RWPE1 (cell line): ENCODE results near the gene PLEKHO1.

Source experiments
- CTCF ChIA-PET: fragments of 350-600 bp; sonication (Branson Sonifier 250); formaldehyde crosslinking; extraction: SDS; loops from one replicate; lab custom pipeline; 2021; lab: Yijun Ruan, JAX
- POLR2A ChIA-PET: fragments of 400-600 bp; formaldehyde crosslinking; extraction: SDS; loops from one replicate; lab custom pipeline; 2020; ENCODE audit warnings: antibody characterized with exemption; ENCODE audit not compliant: low non-redundant PET; lab: Yijun Ruan, JAX
- DNase-seq: peaks from one replicate; pipeline ENCODE4 v3.0.0; 2012; ENCODE audit warnings: low spot score
- H3K27ac ChIP-seq: fragments of 450-650 bp; 2 replicates; pipeline ENCODE4 v1.5.1; 2017
- TF ChIP-seq, protein P1 (sequence below): fragments of 450-650 bp; conservative IDR thresholded peaks from 2 replicates; pipeline ENCODE4 v1.5.1; 2017; ENCODE audit warnings: low read depth, mild to moderate bottlenecking

PLEKHO1 gene

DNA sequence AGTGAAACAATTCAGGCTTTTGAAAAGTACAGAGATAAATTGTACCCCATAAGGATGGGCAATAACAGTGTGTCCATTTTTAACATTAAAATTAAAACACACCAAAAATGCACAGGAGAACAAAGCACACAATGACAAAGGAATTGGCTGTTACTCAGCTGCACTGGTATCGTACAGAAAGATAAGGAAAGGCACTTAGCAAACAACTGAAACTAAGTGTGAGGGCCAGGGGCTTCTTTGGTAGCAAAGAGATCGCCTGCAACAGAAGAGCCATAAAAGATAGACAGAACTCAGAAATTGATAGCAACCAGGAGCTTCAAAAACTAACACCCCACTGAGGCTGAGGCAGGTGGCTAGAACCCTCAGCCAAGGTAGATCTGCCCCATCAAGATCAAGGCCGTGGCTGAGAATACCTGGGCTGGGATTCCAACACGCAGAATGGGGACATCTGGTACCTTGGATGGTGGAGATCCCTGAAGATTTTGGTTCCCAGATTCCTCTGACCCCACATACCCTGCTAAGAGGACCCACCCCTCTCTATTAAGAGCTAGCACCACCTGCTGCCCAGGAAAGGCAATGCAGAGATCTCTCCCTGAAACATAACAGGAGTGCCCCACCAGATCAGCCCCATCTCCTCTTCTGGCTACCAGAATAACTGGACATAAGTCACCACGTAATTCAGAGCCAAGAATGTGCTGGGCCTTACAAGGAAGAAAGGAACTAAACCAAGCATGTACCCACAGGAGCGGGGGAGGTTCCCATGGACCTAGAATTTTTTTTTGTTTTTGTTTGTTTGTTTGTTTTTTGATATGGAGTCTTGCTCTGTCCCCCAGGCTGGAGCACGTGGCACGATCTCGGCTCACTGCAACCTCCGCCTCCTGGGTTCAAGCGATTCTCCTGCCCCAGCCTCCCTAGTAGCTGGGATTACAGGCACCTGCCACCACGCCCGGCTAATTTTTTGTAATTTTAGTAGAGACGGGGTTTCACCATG lies 16.2 kb downstream of the PLEKHO1 start:
- H3K27ac ChIP-seq = no peak overlapping the region
- POLR2A ChIA-PET = no interaction called here
- DNase-seq = peak; percentile 24
- CTCF ChIA-PET = interaction anchor here (0.5 to 1.1 kb wide), 5 partner anchors 21 to 434 kb away, joined by 3 to 4 read pairs (median 3); no protein-coding TSS in a partner anchor
- TF ChIP-seq, protein P1, sequence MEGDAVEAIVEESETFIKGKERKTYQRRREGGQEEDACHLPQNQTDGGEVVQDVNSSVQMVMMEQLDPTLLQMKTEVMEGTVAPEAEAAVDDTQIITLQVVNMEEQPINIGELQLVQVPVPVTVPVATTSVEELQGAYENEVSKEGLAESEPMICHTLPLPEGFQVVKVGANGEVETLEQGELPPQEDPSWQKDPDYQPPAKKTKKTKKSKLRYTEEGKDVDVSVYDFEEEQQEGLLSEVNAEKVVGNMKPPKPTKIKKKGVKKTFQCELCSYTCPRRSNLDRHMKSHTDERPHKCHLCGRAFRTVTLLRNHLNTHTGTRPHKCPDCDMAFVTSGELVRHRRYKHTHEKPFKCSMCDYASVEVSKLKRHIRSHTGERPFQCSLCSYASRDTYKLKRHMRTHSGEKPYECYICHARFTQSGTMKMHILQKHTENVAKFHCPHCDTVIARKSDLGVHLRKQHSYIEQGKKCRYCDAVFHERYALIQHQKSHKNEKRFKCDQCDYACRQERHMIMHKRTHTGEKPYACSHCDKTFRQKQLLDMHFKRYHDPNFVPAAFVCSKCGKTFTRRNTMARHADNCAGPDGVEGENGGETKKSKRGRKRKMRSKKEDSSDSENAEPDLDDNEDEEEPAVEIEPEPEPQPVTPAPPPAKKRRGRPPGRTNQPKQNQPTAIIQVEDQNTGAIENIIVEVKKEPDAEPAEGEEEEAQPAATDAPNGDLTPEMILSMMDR = peak; percentile 45

DNA sequence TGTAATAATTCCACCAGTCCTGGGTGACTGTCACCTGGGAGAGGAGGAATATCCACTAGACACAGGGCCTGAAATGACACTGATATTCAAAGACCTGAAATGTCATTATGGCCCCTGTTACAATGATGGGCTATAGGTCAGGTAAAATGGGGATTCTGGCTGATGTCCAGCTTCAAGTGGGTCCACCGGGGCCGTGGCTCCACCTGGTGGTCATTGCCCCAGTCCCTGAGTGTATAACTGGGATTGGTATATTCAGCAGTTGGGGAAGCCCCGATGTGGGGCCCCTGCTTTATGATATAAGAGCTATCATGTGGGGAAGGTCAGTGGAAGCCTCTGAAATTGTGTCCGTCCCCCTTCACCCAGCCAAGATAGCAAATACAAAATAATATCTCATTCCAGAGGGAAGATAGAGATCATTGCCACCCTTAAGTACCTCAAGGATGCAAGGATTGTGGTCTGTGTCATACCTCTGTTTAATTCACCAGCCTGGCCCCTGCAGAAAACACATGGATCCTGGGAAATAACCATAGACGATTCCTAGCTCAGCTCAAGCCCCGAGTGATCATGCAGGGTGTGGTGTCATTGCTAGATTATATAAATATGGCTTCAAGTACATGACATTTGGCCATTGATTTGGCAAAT lies 19.4 kb downstream of the PLEKHO1 start:
- TF ChIP-seq, protein P1 = peak; percentile 80
- POLR2A ChIA-PET = no interaction called here
- H3K27ac ChIP-seq = no peak overlapping the region
- CTCF ChIA-PET = interaction anchor here (0.6 to 1.5 kb wide), 11 partner anchors 10 to 278 kb away, joined by 3 to 7 read pairs (median 4); no protein-coding TSS in a partner anchor
- DNase-seq = peak; percentile 80

DNA sequence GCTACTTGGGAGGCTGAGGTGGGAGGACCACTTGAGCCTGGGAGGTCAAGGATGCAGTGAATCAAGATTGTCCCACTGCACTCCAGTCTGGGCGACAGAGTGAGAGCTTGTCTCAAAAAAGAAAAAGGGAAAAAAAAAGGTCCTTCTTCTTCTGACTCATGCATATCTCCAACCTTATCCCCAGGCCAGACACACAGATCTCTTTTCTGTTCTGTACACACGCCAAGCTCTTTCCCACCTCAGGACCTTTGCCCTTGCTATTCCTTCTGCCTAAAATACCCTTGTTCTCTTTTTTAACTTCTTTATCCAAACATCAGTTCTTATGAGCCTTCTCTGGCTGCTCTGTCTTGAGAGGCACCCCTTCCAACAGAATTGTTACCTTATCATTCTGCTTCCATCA lies 22.1 kb downstream of the PLEKHO1 start:
- ChIA-PET CTCF (interaction anchor here (0.6 kb wide), 1 partner anchor 27 kb away, joined by 4 read pairs; no protein-coding TSS in a partner anchor), POLR2A (no interaction called here)

DNA sequence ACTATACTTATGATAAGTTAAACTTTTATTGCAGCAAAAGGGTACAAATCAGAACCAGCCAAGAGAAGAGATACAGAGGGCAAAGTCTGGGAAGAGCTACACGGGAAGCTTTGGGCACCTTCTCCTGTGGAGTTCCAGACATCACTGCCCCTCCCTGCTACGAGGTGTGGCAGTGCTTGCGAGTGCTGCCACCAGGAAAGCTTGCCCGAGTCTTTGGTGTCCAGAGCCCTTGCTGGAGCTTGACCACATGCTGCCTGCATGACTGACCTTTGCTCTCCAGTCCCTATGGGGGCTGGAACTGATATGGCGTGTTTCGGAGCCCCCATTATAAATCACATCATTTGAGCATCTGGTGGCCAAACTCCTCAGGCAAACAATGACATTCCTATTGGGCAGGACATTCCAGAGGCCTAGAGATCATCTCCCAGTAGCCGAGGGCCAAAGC lies 23.4 kb downstream of the PLEKHO1 start:
- CTCF ChIA-PET = no interaction called here
- no peak for DNase-seq

More for the DNA sequence above, 22.1 kb downstream of the PLEKHO1 start:
- DNase-seq = no peak
- H3K27ac ChIP-seq = no peak overlapping the region
- TF ChIP-seq, protein P1 = no peak

DNA sequence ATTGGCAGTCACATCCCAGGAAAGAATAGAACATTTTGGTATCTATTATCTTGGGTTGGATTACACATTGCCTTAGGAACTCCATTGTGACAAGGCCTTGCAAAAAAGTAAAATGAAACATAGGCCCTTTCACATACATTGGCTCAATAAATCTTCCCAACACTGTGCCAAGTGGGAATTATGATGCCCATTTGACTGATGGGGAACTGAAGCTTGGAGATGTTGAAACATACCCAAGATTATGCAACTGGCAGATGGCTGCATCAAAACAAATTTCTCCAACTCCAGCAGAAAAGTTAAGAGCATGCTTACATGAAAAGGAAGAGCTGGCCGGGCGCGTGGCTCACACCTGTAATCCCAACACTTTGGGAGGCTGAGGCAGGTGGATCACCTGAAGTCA lies 26.9 kb downstream of the PLEKHO1 start:
- POLR2A ChIA-PET = no interaction called here
- CTCF ChIA-PET = interaction anchor here (0.6 to 1.3 kb wide), 2 partner anchors 10 to 14 kb away, joined by 3 to 4 read pairs; no protein-coding TSS in a partner anchor
- no peak overlapping the region for H3K27ac ChIP-seq
- no peak for DNase-seq
- TF ChIP-seq, protein P1 = no peak

More for the DNA sequence above, 23.4 kb downstream of the PLEKHO1 start:
- POLR2A ChIA-PET = no interaction called here
- TF ChIP-seq, protein P1 = no peak
- H3K27ac ChIP-seq = no peak overlapping the region

DNA sequence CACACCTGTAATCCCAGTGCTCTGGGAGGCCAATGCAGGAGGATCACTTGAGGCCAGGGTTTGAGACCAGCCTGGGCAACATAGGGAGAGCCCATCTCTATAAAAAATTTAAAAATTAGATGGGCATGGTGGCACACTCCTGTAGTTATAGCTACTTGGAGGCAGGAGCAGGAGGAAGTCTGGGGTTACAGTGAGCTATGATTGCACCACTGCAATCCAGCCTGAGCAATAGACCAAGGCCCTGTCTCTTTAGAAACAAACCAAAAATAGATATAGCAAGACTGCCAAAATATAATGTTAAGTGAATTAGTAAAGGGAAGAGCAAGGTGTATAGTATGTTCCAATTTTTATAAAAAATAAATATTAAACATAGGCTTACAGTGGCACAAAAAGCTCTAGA lies 28.8 kb downstream of the PLEKHO1 start:
- CTCF ChIA-PET = interaction anchor here (1.8 kb wide), 1 partner anchor 10 kb away, joined by 5 read pairs; no protein-coding TSS in a partner anchor
- POLR2A ChIA-PET = no interaction called here
- TF ChIP-seq, protein P1 = no peak
- no peak for DNase-seq
- no peak overlapping the region for H3K27ac ChIP-seq
